ENCODE measurements around the gene EXT2. TPM values are rescaled to one million over a fixed set of nuclear protein-coding genes. Genes with fewer than 3 reads are reported as not detected.

The EXT2 gene
- total and polyA plus RNA-seq, 2 donors (not counting 1 experiment from before 2014, with no cell fraction given), result 114 to 177 TPM

DNA sequence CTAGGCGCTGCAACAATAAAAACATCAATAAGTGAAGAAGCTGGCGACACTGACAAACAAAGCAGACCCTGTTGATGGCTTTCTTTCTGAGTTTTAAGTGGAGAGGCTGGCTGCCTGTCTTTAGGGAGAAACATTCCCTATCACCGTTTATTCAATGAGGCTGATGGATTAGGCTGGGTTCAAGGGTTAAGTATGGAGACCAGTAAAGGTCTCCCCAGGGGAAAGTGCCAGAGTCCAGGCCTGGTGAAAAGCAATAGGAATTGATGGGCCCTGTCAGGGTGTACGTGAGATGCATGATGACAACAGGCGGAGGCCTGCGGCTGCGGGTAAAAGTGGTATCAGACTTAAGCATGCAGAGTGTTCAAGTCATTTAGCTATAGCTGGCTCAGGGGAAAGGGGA is 111.8 kb downstream of the EXT2 start:
- TF ChIP-seq, protein P1, sequence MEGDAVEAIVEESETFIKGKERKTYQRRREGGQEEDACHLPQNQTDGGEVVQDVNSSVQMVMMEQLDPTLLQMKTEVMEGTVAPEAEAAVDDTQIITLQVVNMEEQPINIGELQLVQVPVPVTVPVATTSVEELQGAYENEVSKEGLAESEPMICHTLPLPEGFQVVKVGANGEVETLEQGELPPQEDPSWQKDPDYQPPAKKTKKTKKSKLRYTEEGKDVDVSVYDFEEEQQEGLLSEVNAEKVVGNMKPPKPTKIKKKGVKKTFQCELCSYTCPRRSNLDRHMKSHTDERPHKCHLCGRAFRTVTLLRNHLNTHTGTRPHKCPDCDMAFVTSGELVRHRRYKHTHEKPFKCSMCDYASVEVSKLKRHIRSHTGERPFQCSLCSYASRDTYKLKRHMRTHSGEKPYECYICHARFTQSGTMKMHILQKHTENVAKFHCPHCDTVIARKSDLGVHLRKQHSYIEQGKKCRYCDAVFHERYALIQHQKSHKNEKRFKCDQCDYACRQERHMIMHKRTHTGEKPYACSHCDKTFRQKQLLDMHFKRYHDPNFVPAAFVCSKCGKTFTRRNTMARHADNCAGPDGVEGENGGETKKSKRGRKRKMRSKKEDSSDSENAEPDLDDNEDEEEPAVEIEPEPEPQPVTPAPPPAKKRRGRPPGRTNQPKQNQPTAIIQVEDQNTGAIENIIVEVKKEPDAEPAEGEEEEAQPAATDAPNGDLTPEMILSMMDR (conservative IDR thresholded peaks at IDR 0.05 in 1 of 2, IDR thresholded peaks at IDR 0.05 in 1 of 2; ENCODE audit: low read depth in 1 of 2, low read length in 2 of 2), result no peak
- TF ChIP-seq EZH2 (IDR thresholded peaks at IDR 0.05; ENCODE audit: low read length, missing control alignments), result no peak
- Histone ChIP-seq H3K4me3 (replicated peaks in 1 of 4; ENCODE audit: control extremely low read depth in 1 of 4, insufficient read depth in 1 of 4, low read depth in 3 of 4, low read length in 4 of 4) (no peak overlapping the region), H2AFZ (ENCODE audit: low read length) (no peak overlapping the region)

DNA sequence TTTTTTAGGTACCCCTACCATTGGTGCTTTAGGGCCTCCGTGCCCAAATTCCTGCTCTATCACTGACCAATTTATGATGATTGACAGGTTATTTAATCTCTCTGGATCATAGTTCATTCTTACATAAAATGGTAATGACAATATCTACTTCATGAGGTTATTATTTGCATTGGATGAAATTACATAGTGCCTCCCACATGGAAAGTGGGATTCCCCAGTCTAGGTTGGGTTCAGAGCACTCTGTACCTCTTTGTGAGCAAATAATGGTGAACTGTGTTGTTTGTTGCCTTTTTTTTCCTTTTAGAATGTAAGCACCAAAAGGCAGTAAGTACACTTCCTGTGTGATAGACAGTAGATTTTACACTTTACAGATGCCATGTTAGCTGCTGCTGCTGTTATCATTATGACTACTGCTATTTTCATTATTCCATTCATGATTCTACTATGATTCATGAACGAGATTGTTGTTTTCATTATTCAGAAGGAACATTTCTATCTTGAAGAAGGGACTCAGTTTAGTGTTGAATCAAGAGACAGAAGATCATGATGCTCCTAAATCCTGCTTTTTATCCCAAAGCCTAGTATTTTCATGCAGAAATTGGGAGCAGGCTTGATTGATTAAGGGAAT is 113.6 kb downstream of the EXT2 start:
- H3K9me3 ChIP-seq (ENCODE audit: control insufficient read depth, insufficient read depth, low read depth, low read length), result no peaks in the 10 kb centered on the region
- TF ChIP-seq, protein P1 (conservative IDR thresholded peaks at IDR 0.05 in 1 of 2, IDR thresholded peaks at IDR 0.05 in 1 of 2; ENCODE audit: low read depth in 1 of 2, low read length in 2 of 2), result no peak
- TF ChIP-seq EZH2 (IDR thresholded peaks at IDR 0.05; ENCODE audit: low read length, missing control alignments), result no peak
- H3K4me3 ChIP-seq (replicated peaks in 1 of 4; ENCODE audit: control extremely low read depth in 1 of 4, insufficient read depth in 1 of 4, low read depth in 3 of 4, low read length in 4 of 4), result no peak overlapping the region
- H3K36me3 ChIP-seq (ENCODE audit: control insufficient read depth, insufficient read depth, low read length), result no peaks in the 10 kb centered on the region
- no peaks in the 10 kb centered on the region for H3K27me3 ChIP-seq (ENCODE audit: control insufficient read depth, insufficient read depth, low read length)
- H3K27ac ChIP-seq (ENCODE audit: insufficient read depth, low read length), result no peak overlapping the region
- H3K4me2 ChIP-seq (ENCODE audit: extremely low read depth, insufficient read depth, low read length), result no peak overlapping the region
- peak in 1 of 2 donors; percentile 32 for DNase-seq (ENCODE audit: low read depth in 2 of 2)
- no peak overlapping the region for H2AFZ ChIP-seq (ENCODE audit: low read length)
- no peaks in the 10 kb centered on the region for H3K4me1 ChIP-seq (ENCODE audit: control insufficient read depth, extremely low read depth, insufficient read depth, low read length)
- no peak overlapping the region for H3K9ac ChIP-seq (ENCODE audit: insufficient read depth, low read length)
- no peaks in the 10 kb centered on the region for H4K20me1 ChIP-seq (ENCODE audit: control insufficient read depth, extremely low read depth, insufficient read depth, low read length)
- H3K79me2 ChIP-seq (ENCODE audit: control insufficient read depth, insufficient read depth, low read length), result no peaks in the 10 kb centered on the region

More for the DNA sequence above, 111.8 kb downstream of the EXT2 start:
- no peaks in the 10 kb centered on the region for H4K20me1 ChIP-seq (ENCODE audit: control insufficient read depth, extremely low read depth, insufficient read depth, low read length)
- H3K4me1 ChIP-seq (ENCODE audit: control insufficient read depth, extremely low read depth, insufficient read depth, low read length), result no peaks in the 10 kb centered on the region
- H3K27ac ChIP-seq (ENCODE audit: insufficient read depth, low read length), result no peak overlapping the region
- no peaks in the 10 kb centered on the region for H3K36me3 ChIP-seq (ENCODE audit: control insufficient read depth, insufficient read depth, low read length)
- no peak overlapping the region for H3K9ac ChIP-seq (ENCODE audit: insufficient read depth, low read length)
- no peaks in the 10 kb centered on the region for H3K9me3 ChIP-seq (ENCODE audit: control insufficient read depth, insufficient read depth, low read depth, low read length)
- no peaks in the 10 kb centered on the region for H3K79me2 ChIP-seq (ENCODE audit: control insufficient read depth, insufficient read depth, low read length)
- no peak overlapping the region for H3K4me2 ChIP-seq (ENCODE audit: extremely low read depth, insufficient read depth, low read length)
- H3K27me3 ChIP-seq (ENCODE audit: control insufficient read depth, insufficient read depth, low read length), result no peaks in the 10 kb centered on the region
- no peak for DNase-seq (ENCODE audit: low read depth in 2 of 2)

DNA sequence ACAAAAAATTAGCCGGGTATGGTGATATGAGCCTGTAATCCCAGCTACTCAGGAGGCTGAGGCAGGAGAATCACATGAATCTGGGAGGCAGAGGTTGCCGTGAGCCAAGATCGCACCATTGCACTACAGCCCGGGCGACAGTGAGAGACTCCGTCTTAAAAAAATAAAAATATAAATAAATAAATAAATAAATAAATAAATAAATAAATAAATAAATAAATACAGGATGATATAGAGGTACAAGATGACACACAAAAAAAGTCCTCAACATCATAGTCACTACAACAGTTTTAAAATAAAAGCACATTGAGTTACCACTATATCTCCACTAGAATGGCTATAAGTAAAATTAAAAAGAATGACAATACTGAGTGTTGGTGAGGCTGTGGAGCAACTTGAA is 116.7 kb downstream of the EXT2 start:
- H3K4me2 ChIP-seq (ENCODE audit: extremely low read depth, insufficient read depth, low read length), result no peak overlapping the region
- no peaks in the 10 kb centered on the region for H3K27me3 ChIP-seq (ENCODE audit: control insufficient read depth, insufficient read depth, low read length)
- H4K20me1 ChIP-seq (ENCODE audit: control insufficient read depth, extremely low read depth, insufficient read depth, low read length), result no peaks in the 10 kb centered on the region
- no peak overlapping the region for H3K27ac ChIP-seq (ENCODE audit: insufficient read depth, low read length)
- no peaks in the 10 kb centered on the region for H3K79me2 ChIP-seq (ENCODE audit: control insufficient read depth, insufficient read depth, low read length)
- H3K36me3 ChIP-seq (ENCODE audit: control insufficient read depth, insufficient read depth, low read length), result no peaks in the 10 kb centered on the region
- no peak for TF ChIP-seq EZH2 (IDR thresholded peaks at IDR 0.05; ENCODE audit: low read length, missing control alignments)
- TF ChIP-seq, protein P1 (conservative IDR thresholded peaks at IDR 0.05 in 1 of 2, IDR thresholded peaks at IDR 0.05 in 1 of 2; ENCODE audit: low read depth in 1 of 2, low read length in 2 of 2), result no peak
- no peak for DNase-seq (ENCODE audit: low read depth in 2 of 2)
- H3K4me3 ChIP-seq (replicated peaks in 1 of 4; ENCODE audit: control extremely low read depth in 1 of 4, insufficient read depth in 1 of 4, low read depth in 3 of 4, low read length in 4 of 4), result no peak overlapping the region
- no peak overlapping the region for H2AFZ ChIP-seq (ENCODE audit: low read length)
- no peak overlapping the region for H3K9ac ChIP-seq (ENCODE audit: insufficient read depth, low read length)
- no peaks in the 10 kb centered on the region for H3K9me3 ChIP-seq (ENCODE audit: control insufficient read depth, insufficient read depth, low read depth, low read length)
- no peaks in the 10 kb centered on the region for H3K4me1 ChIP-seq (ENCODE audit: control insufficient read depth, extremely low read depth, insufficient read depth, low read length)
